Measurements from ENCODE around the gene FLOT2. TPM values are rescaled to one million over a fixed set of nuclear protein-coding genes. Genes with fewer than 3 reads are reported as not detected.
A peak's percentile ranks its signal among the peaks of the same experiment; 100 is the strongest.
"Not testable (repeated sequence)": the region's sequence is repeated elsewhere in the genome, so short reads cannot be mapped to it uniquely, and the experiment has no call there.

The FLOT2 gene
- total RNA-seq, 1 donor from 2014 or later: 136 TPM

- Mint-ChIP-seq H3K36me3 (ENCODE audit: low read depth) (peaks cover 48% of the 10 kb centered on the region), H3K4me3 (ENCODE audit: low read depth) (peak overlapping the region; percentile 20), H3K9me3 (no peaks in the 10 kb centered on the region), H3K27me3 (ENCODE audit: low read depth) (no peaks in the 10 kb centered on the region), H3K4me1 (ENCODE audit: low read depth) (peaks cover 54% of the 10 kb centered on the region), H3K27ac (peak overlapping the region; percentile 15)
- intact Hi-C loops (cut with micrococcal nuclease): no loop called here
- no peak for DNase-seq (ENCODE audit: low spot score)
Observed at GRCh38 chr17:28899212-28899815, 1.8 kb upstream of the FLOT2 start.

DNA sequence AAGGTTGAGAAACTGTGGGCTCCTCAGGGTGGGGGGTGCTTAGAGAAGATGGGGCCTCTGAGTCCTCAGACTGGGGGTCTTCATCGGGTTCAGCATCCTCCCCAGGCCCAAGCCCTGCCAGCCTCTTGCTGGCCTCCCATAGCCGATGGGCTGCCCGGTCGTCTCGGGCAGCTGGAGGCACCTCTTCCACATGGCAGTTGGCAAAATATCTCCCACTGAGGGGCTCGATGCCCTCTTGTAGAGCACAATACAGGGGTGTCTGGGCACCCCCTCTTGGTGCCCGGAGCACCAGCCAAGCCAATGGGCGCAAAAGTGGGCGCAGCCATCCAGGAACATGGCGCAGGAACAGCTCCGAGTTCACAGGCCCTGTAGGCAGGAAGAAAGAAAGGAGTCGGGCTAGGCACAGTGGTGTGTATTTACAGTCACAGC is 1.0 kb upstream of the FLOT2 start:
- peaks cover 48% of the 10 kb centered on the region for H3K36me3 Mint-ChIP-seq (ENCODE audit: low read depth)
- intact Hi-C loops (cut with micrococcal nuclease): no loop called here
- no peak overlapping the region for H3K27ac Mint-ChIP-seq
- no peak overlapping the region for H3K4me3 Mint-ChIP-seq (ENCODE audit: low read depth)
- peaks cover 58% of the 10 kb centered on the region for H3K4me1 Mint-ChIP-seq (ENCODE audit: low read depth)
- H3K27me3 Mint-ChIP-seq (ENCODE audit: low read depth): no peaks in the 10 kb centered on the region
- DNase-seq (ENCODE audit: low spot score): no peak
- H3K9me3 Mint-ChIP-seq: no peaks in the 10 kb centered on the region

GRCh38 chr17:28897769-28898526 is 415 bp upstream of the FLOT2 start:
- H3K27ac Mint-ChIP-seq: peak overlapping the region; percentile 95
- intact Hi-C loops (cut with micrococcal nuclease): no loop called here
- H3K4me3 Mint-ChIP-seq (ENCODE audit: low read depth): peak overlapping the region; percentile 96
- H3K36me3 Mint-ChIP-seq (ENCODE audit: low read depth): peaks cover 54% of the 10 kb centered on the region
- H3K27me3 Mint-ChIP-seq (ENCODE audit: low read depth): no peaks in the 10 kb centered on the region
- no peak for DNase-seq (ENCODE audit: low spot score)
- no peaks in the 10 kb centered on the region for H3K9me3 Mint-ChIP-seq
- H3K4me1 Mint-ChIP-seq (ENCODE audit: low read depth): peaks cover 61% of the 10 kb centered on the region

GRCh38 chr17:28896491-28896883 is 1.0 kb downstream of the FLOT2 start:
- Mint-ChIP-seq H3K4me3 (ENCODE audit: low read depth) (peak overlapping the region; percentile 96), H3K36me3 (ENCODE audit: low read depth) (peaks cover 59% of the 10 kb centered on the region), H3K27me3 (ENCODE audit: low read depth) (no peaks in the 10 kb centered on the region), H3K9me3 (no peaks in the 10 kb centered on the region), H3K4me1 (ENCODE audit: low read depth) (peaks cover 64% of the 10 kb centered on the region), H3K27ac (peak overlapping the region; percentile 81)
- intact Hi-C loops (cut with micrococcal nuclease): no loop called here
- DNase-seq (ENCODE audit: low spot score): no peak

GRCh38 chr17:28895794-28896447 is 1.6 kb downstream of the FLOT2 start:
- Mint-ChIP-seq H3K4me1 (ENCODE audit: low read depth) (peaks cover 68% of the 10 kb centered on the region), H3K9me3 (no peaks in the 10 kb centered on the region), H3K36me3 (ENCODE audit: low read depth) (peaks cover 63% of the 10 kb centered on the region), H3K27me3 (ENCODE audit: low read depth) (no peaks in the 10 kb centered on the region), H3K4me3 (ENCODE audit: low read depth) (peak overlapping the region; percentile 96), H3K27ac (peak overlapping the region; percentile 81)
- no peak for DNase-seq (ENCODE audit: low spot score)
- intact Hi-C loops (cut with micrococcal nuclease): no loop called here

DNA sequence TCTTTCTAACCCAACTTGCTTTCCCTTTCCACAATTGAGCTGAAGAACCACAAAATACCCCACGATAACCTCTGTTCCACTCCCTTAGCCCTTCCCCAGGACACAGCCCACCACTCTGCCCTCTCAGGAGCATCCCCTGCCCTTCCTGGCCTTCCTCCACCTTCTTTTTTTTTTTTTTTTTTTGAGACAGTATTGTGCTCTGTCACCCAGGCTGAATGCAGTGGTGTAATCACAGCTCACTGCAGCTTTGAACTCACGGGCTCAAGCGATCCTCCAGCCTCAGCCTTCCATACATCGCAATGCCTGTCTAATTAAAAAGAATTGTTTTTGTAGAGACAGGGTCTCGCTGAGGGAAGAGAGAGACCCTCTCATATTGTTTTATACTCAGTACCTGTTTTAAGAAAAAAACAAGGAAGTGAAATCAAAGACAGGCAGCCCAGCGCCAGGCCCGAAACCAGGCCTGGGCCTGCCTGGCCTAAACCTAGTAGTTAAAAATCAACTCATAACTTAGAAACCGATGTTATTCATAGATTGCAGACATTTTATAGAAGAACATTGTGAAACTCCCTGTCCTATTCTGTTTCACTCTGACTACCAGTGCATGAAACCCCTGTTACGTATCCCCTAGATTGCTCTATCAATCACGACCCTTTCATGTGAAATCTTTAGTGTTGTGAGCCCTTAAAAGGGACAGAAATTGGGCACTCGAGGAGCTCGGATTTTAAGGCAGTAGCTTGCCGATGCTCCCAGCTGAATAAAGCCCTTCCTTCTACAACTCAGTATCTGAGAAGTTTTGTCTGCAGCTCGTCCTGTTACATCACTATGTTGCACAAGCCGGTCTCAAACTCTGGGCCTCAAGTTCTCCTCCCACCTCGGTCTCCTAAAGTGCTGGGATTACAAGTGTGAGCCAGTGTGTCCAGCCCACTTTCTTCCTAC is 4.0 kb downstream of the FLOT2 start:
- Mint-ChIP-seq H3K4me3 (ENCODE audit: low read depth) (peak overlapping the region; percentile 79), H3K36me3 (ENCODE audit: low read depth) (peaks cover 54% of the 10 kb centered on the region), H3K4me1 (ENCODE audit: low read depth) (peaks cover 63% of the 10 kb centered on the region), H3K27ac (peak overlapping the region; percentile 100)
- not testable (repeated sequence) for H3K27me3 Mint-ChIP-seq (ENCODE audit: low read depth); H3K9me3 Mint-ChIP-seq; DNase-seq (ENCODE audit: low spot score)
- intact Hi-C loops (cut with micrococcal nuclease): loop anchor here (1.0 to 5.0 kb wide), 2 partner anchors 9 to 34 kb away; no protein-coding TSS in a partner anchor

DNA sequence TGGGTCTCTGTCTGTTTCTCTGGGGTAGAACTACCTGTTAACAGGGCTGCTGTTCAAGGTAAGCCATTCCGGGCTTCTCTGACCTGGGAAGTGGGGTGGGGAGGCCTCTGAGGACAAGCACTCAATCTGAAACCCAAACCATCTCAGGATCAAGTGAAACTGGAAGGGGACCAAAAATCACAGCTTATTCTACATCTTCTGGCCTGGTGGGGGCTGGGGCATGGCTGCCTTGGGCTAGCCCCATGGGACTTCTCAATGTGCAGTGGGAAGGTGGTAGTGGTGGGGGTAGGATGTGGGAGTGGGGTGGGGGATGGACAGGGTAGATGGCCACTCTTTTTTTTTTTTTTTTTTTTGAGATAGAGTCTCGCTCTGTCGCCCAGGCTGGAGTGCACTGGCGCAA is 5.5 kb downstream of the FLOT2 start:
- Mint-ChIP-seq H3K4me3 (ENCODE audit: low read depth) (peak overlapping the region; percentile 18), H3K36me3 (ENCODE audit: low read depth) (peaks cover 45% of the 10 kb centered on the region), H3K27me3 (ENCODE audit: low read depth) (no peaks in the 10 kb centered on the region), H3K4me1 (ENCODE audit: low read depth) (peaks cover 55% of the 10 kb centered on the region), H3K9me3 (no peaks in the 10 kb centered on the region), H3K27ac (peak overlapping the region; percentile 78)
- intact Hi-C loops (cut with micrococcal nuclease): loop anchor here (5.0 kb wide), 1 partner anchor 35 kb away; no protein-coding TSS in a partner anchor
- no peak for DNase-seq (ENCODE audit: low spot score)

DNA sequence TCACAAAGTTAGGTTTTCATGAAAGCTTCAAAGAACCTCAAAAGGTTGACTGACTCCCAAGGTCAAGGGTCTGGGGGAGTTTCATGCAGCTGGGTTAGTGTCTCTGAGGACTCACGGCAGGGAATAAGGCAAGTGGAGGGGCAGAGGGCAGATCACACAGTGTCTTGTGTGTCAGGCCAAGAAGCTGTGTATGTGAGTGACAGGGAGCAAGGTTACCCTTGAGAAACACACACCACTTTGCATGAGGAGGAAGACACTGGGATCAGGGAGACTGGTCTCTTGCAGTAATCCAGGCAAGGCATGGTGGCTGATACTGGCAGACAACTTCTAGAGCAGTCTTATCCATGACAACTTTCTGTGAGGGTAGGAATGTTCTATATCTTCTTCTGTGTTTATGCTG is 6.3 kb downstream of the FLOT2 start:
- Mint-ChIP-seq H3K27ac (peak overlapping the region; percentile 78), H3K9me3 (no peaks in the 10 kb centered on the region), H3K4me3 (ENCODE audit: low read depth) (no peak overlapping the region), H3K4me1 (ENCODE audit: low read depth) (peaks cover 48% of the 10 kb centered on the region), H3K27me3 (ENCODE audit: low read depth) (no peaks in the 10 kb centered on the region), H3K36me3 (ENCODE audit: low read depth) (peaks cover 40% of the 10 kb centered on the region)
- DNase-seq (ENCODE audit: low spot score): no peak
- intact Hi-C loops (cut with micrococcal nuclease): loop anchor here (5.0 kb wide), 1 partner anchor 36 kb away; no protein-coding TSS in a partner anchor

DNA sequence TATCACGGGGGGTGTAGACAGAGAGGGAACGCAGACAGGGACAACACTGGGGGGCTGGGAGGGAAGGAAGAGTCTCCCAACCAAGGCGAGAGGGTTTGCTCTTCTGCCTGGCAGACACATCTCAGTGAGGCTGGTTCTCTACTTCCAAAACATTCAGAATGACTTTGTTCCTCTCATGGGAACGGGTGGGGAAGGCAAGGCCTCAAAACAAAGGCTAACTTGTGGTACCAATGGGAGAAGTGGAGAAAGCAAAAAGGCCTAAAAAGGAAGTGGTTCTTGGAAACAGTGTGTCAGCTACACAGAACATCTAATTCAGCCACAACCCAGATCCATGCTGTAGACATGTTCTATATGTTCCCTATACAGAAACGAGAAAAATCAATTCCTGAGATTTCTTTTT is 7.5 kb downstream of the FLOT2 start:
- H3K4me1 Mint-ChIP-seq (ENCODE audit: low read depth): peaks cover 39% of the 10 kb centered on the region
- H3K27me3 Mint-ChIP-seq (ENCODE audit: low read depth): no peaks in the 10 kb centered on the region
- no peaks in the 10 kb centered on the region for H3K9me3 Mint-ChIP-seq
- no peak for DNase-seq (ENCODE audit: low spot score)
- peak overlapping the region; percentile 13 for H3K27ac Mint-ChIP-seq
- intact Hi-C loops (cut with micrococcal nuclease): loop anchor here (5.0 kb wide), 1 partner anchor 37 kb away; no protein-coding TSS in a partner anchor
- H3K36me3 Mint-ChIP-seq (ENCODE audit: low read depth): peaks cover 36% of the 10 kb centered on the region
- no peak overlapping the region for H3K4me3 Mint-ChIP-seq (ENCODE audit: low read depth)

DNA sequence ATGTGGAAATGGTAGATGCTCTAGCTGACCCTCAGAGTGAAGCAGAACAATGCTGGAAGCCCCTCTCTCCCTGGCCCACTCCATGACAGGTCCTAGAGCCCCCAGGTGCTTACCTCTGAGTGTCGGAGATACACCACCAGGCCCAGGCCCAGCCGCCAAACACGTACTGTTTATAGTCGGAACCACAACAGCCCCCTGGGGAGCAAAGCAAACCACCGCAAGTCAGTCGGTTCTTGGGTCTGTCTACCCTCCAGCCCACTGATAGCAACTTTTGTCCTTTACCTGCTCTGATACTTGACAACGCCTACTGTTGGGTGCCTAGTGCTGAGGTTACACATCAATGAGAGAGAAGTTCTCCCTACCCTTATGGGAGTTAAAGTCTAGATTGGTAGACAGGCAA is 8.7 kb downstream of the FLOT2 start:
- intact Hi-C loops (cut with micrococcal nuclease): no loop called here
- H3K9me3 Mint-ChIP-seq: no peaks in the 10 kb centered on the region
- no peak overlapping the region for H3K4me3 Mint-ChIP-seq (ENCODE audit: low read depth)
- peaks cover 46% of the 10 kb centered on the region for H3K36me3 Mint-ChIP-seq (ENCODE audit: low read depth)
- H3K27me3 Mint-ChIP-seq (ENCODE audit: low read depth): no peaks in the 10 kb centered on the region
- DNase-seq (ENCODE audit: low spot score): no peak
- H3K4me1 Mint-ChIP-seq (ENCODE audit: low read depth): peaks cover 36% of the 10 kb centered on the region
- peak overlapping the region; percentile 22 for H3K27ac Mint-ChIP-seq

- intact Hi-C loops (cut with micrococcal nuclease): no loop called here
- peaks cover 45% of the 10 kb centered on the region for H3K36me3 Mint-ChIP-seq (ENCODE audit: low read depth)
- H3K27me3 Mint-ChIP-seq (ENCODE audit: low read depth): no peaks in the 10 kb centered on the region
- no peaks in the 10 kb centered on the region for H3K9me3 Mint-ChIP-seq
- H3K4me1 Mint-ChIP-seq (ENCODE audit: low read depth): peaks cover 27% of the 10 kb centered on the region
- no peak overlapping the region for H3K4me3 Mint-ChIP-seq (ENCODE audit: low read depth)
- no peak for DNase-seq (ENCODE audit: low spot score)
- no peak overlapping the region for H3K27ac Mint-ChIP-seq
Observed at GRCh38 chr17:28887871-28888471, 9.6 kb downstream of the FLOT2 start.

- DNase-seq (ENCODE audit: low spot score): no peak
- Mint-ChIP-seq H3K4me1 (ENCODE audit: low read depth) (peaks cover 12% of the 10 kb centered on the region), H3K9me3 (no peaks in the 10 kb centered on the region), H3K27me3 (ENCODE audit: low read depth) (no peaks in the 10 kb centered on the region), H3K4me3 (ENCODE audit: low read depth) (no peak overlapping the region), H3K36me3 (ENCODE audit: low read depth) (peaks cover 45% of the 10 kb centered on the region), H3K27ac (no peak overlapping the region)
- intact Hi-C loops (cut with micrococcal nuclease): no loop called here
Observed at GRCh38 chr17:28885951-28886350, 11.6 kb downstream of the FLOT2 start.
